CD14-positive monocyte (primary cell): Measurements from ENCODE around the gene ZFP92. TPM values are rescaled to one million over a fixed set of nuclear protein-coding genes. Genes with fewer than 3 reads are reported as not detected.

Experiments used
- DNase-seq, 3 donors: peaks; one replicate each; pipeline ENCODE4 v3.0.0-alpha.2; 2011 to 2022
- H2AFZ ChIP-seq: 2 replicates; pipeline ENCODE4 v1.6.0; 2012; ENCODE audit warnings: mild to moderate bottlenecking, low read depth, low read length, inconsistent platforms; ENCODE audit not compliant: insufficient read depth, poor library complexity, severe bottlenecking
- H3K27ac ChIP-seq, 2 donors: 1 replicate in 1 of 2; 2 replicates in 1 of 2; pipeline ENCODE4 v1.5.1; 2012 to 2013; ENCODE audit warnings: low read length in 2 of 2, control low read depth in 1 of 2, inconsistent platforms in 1 of 2, low read depth in 1 of 2, mild to moderate bottlenecking in 1 of 2
- H3K27me3 ChIP-seq, 2 donors: one replicate each; pipeline versions ENCODE4 v1.6.0 to v1.6.1; 2011 to 2013; ENCODE audit warnings: low read length in 2 of 2; ENCODE audit not compliant: control insufficient read depth in 2 of 2, insufficient read depth in 2 of 2
- H3K36me3 ChIP-seq, 2 donors: replicated peaks in 1 of 2; 1 replicate in 1 of 2; 2 replicates in 1 of 2; pipeline versions ENCODE4 v1.5.1 to v1.6.1; 2012 to 2013; ENCODE audit warnings: low read length in 2 of 2, control low read depth in 1 of 2, inconsistent platforms in 1 of 2, mild to moderate bottlenecking in 1 of 2; ENCODE audit not compliant: insufficient read depth in 2 of 2, control insufficient read depth in 1 of 2
- H3K4me1 ChIP-seq, 2 donors: 1 replicate in 1 of 2; 2 replicates in 1 of 2; pipeline versions ENCODE4 v1.5.1 to v1.6.1; 2012 to 2013; ENCODE audit warnings: low read length in 2 of 2, control low read depth in 1 of 2, inconsistent platforms in 1 of 2, mild to moderate bottlenecking in 1 of 2, moderate library complexity in 1 of 2; ENCODE audit not compliant: insufficient read depth in 2 of 2, control insufficient read depth in 1 of 2
- H3K4me2 ChIP-seq: replicated peaks from 2 replicates; pipeline ENCODE3; 2012; ENCODE audit warnings: low read length, moderate library complexity, mild to moderate bottlenecking; ENCODE audit not compliant: poor library complexity, severe bottlenecking; ENCODE audit errors: extremely low read depth
- H3K4me3 ChIP-seq, 3 experiments: fragments of 200-600 bp in 1 of 3; sonication (generic) in 1 of 3; replicated peaks in 1 of 3; 1 replicate in 2 of 3; 2 replicates in 1 of 3; pipeline ENCODE4 v1.5.1; 2011 to 2013; ENCODE audit warnings: low read length in 3 of 3, mild to moderate bottlenecking in 3 of 3, control low read depth in 2 of 3, low read depth in 2 of 3, inconsistent platforms in 1 of 3, moderate library complexity in 1 of 3
- H3K79me2 ChIP-seq: 2 replicates; pipeline ENCODE4 v1.6.0; 2012; ENCODE audit warnings: mild to moderate bottlenecking, control low read depth, inconsistent platforms, low read length, moderate library complexity; ENCODE audit not compliant: insufficient read depth
- H3K9ac ChIP-seq: 2 replicates; pipeline ENCODE4 v1.6.0; 2017; ENCODE audit warnings: low read length, mild to moderate bottlenecking; ENCODE audit not compliant: insufficient read depth, poor library complexity, severe bottlenecking
- H3K9me3 ChIP-seq, 2 donors: replicated peaks in 1 of 2; 1 replicate in 1 of 2; 2 replicates in 1 of 2; pipeline versions ENCODE4 v1.5.1 to v1.6.1; 2012 to 2013; ENCODE audit warnings: low read length in 2 of 2, control low read depth in 1 of 2; ENCODE audit not compliant: control insufficient read depth in 1 of 2, insufficient read depth in 1 of 2
- H4K20me1 ChIP-seq: 2 replicates; pipeline ENCODE4 v1.6.0; 2012; ENCODE audit warnings: mild to moderate bottlenecking, low read length, control low read depth, moderate library complexity; ENCODE audit not compliant: insufficient read depth
- H3K27ac Mint-ChIP-seq, 7 donors: one replicate each; pipeline ENCODE4 v1.8.0; 2020; ENCODE audit warnings: mild to moderate bottlenecking in 7 of 7, mixed read lengths in 7 of 7, moderate library complexity in 6 of 7, inconsistent platforms in 2 of 7
- H3K27me3 Mint-ChIP-seq, 3 donors: one replicate each; pipeline ENCODE4 v1.8.0; 2021 to 2022; ENCODE audit warnings: low read depth in 3 of 3, mild to moderate bottlenecking in 3 of 3, mixed read lengths in 3 of 3, moderate library complexity in 3 of 3, inconsistent platforms in 1 of 3
- H3K36me3 Mint-ChIP-seq, 2 donors: one replicate each; pipeline ENCODE4 v1.8.0; 2020; ENCODE audit warnings: mixed read lengths in 2 of 2, inconsistent platforms in 1 of 2, mild to moderate bottlenecking in 1 of 2
- H3K4me1 Mint-ChIP-seq: one replicate; pipeline ENCODE4 v1.8.0; 2020; ENCODE audit warnings: mild to moderate bottlenecking, mixed read lengths
- H3K4me3 Mint-ChIP-seq, 2 donors: one replicate each; pipeline ENCODE4 v1.8.0; 2020; ENCODE audit warnings: mild to moderate bottlenecking in 2 of 2, mixed read lengths in 2 of 2, moderate library complexity in 1 of 2
- H3K9me3 Mint-ChIP-seq, 7 donors: one replicate each; pipeline ENCODE4 v1.8.0; 2020 to 2022; ENCODE audit warnings: mixed read lengths in 7 of 7, mild to moderate bottlenecking in 6 of 7, moderate library complexity in 6 of 7, inconsistent platforms in 2 of 7
- WGBS: methylation state at CpG from one replicate; pipeline ENCODE4 v1.1.5; 2013; ENCODE audit warnings: missing lambda C conversion rate; ENCODE audit not compliant: insufficient coverage; 5-methylcytosine and 5-hydroxymethylcytosine counted together
- intact Hi-C, 2 donors: fragments of 100-400 bp; cut with micrococcal nuclease; formaldehyde crosslinking; loops; one replicate each; pipeline versions ENCODE4 v1.15.0 to v1.15.1; 2023
- polyA plus RNA-seq, 3 donors: library from polyadenylated mRNA; depleted of rRNA in 1 of 3; unstranded in 2 of 3; stranded (reverse) in 1 of 3; fragments of 300-500 nt in 2 of 3; fragments of >200 nt in 1 of 3; fragmentation: Illumina TruSeq in 2 of 3; gene quantifications; 1 replicate in 2 of 3; 2 replicates in 1 of 3; pipeline ENCODE4 v1.2.3, GENCODE V29; 2012 to 2021
- TF ChIP-seq, protein P1 (sequence below): fragments of 200-600 bp; IDR thresholded peaks from one replicate; pipeline ENCODE4 v1.8.0; 2022; ENCODE audit warnings: antibody characterized with exemption, mild to moderate bottlenecking

ZFP92 gene
- polyA plus RNA-seq, 3 donors: 0.04 to 0.96 (median 0.13) TPM

GRCh38 chrX:153433161-153433680 lies 21.9 kb downstream of the ZFP92 start:
- no peak overlapping the region for H3K27ac ChIP-seq
- Mint-ChIP-seq H3K27me3 (peaks cover 0 to 5% (median 2%) of the 10 kb centered on the region in 3 donors), H3K36me3 (no peaks in the 10 kb centered on the region), H3K4me1 (no peaks in the 10 kb centered on the region), H3K9me3 (peaks cover 0 to 19% (median 15%) of the 10 kb centered on the region in 7 donors), H3K4me3 (no peak overlapping the region), H3K27ac (no peak overlapping the region)
- intact Hi-C loops: no loop called here
- H3K27me3 ChIP-seq: no peaks in the 10 kb centered on the region
- H3K79me2 ChIP-seq: no peaks in the 10 kb centered on the region
- WGBS: 86% methylated on average over 1 of the region's 12 CpGs
- peaks cover 4 to 13% of the 10 kb centered on the region in 2 donors for H3K9me3 ChIP-seq
- H3K9ac ChIP-seq: no peak overlapping the region
- TF ChIP-seq, protein P1, sequence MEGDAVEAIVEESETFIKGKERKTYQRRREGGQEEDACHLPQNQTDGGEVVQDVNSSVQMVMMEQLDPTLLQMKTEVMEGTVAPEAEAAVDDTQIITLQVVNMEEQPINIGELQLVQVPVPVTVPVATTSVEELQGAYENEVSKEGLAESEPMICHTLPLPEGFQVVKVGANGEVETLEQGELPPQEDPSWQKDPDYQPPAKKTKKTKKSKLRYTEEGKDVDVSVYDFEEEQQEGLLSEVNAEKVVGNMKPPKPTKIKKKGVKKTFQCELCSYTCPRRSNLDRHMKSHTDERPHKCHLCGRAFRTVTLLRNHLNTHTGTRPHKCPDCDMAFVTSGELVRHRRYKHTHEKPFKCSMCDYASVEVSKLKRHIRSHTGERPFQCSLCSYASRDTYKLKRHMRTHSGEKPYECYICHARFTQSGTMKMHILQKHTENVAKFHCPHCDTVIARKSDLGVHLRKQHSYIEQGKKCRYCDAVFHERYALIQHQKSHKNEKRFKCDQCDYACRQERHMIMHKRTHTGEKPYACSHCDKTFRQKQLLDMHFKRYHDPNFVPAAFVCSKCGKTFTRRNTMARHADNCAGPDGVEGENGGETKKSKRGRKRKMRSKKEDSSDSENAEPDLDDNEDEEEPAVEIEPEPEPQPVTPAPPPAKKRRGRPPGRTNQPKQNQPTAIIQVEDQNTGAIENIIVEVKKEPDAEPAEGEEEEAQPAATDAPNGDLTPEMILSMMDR: no peak
- H4K20me1 ChIP-seq: no peaks in the 10 kb centered on the region
- H2AFZ ChIP-seq: no peak overlapping the region
- H3K36me3 ChIP-seq: no peaks in the 10 kb centered on the region
- DNase-seq: no peak
- H3K4me2 ChIP-seq: no peak overlapping the region
- H3K4me3 ChIP-seq: no peak overlapping the region
- H3K4me1 ChIP-seq: no peaks in the 10 kb centered on the region

DNA sequence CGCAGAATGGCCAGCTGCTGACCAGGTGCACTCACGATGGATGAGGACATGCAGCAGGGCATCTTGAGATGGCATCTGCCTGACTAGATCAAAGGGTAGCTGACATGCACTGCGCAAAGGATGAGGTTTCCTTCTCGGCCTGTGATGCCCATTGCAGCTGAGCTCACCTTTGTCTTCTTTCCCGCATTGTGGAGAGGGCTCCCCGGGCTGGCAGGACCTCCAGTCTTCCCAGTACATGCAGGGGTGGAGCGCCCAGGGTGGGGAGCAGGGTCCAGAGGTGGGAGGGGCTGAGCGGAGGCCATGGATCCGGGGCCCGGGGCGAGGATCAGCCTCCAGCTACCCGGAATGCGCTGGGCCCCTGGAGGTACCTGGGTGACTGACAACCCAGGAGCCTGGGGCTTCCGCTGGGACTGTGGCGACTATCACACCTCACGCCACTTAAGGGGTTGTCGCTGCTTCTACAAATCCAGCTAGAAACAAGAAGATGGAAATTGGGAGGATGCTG lies 22.6 kb downstream of the ZFP92 start:
- intact Hi-C loops: no loop called here
- Mint-ChIP-seq H3K9me3 (peaks cover 0 to 19% (median 15%) of the 10 kb centered on the region in 7 donors), H3K36me3 (no peaks in the 10 kb centered on the region), H3K27ac (no peak overlapping the region), H3K4me1 (no peaks in the 10 kb centered on the region), H3K27me3 (peaks cover 0 to 7% (median 5%) of the 10 kb centered on the region in 3 donors), H3K4me3 (no peak overlapping the region)
- no peaks in the 10 kb centered on the region for H4K20me1 ChIP-seq
- H3K36me3 ChIP-seq: no peaks in the 10 kb centered on the region
- no peaks in the 10 kb centered on the region for H3K27me3 ChIP-seq
- H3K4me2 ChIP-seq: no peak overlapping the region
- no peak overlapping the region for H3K27ac ChIP-seq
- DNase-seq: no peak
- no peak overlapping the region for H2AFZ ChIP-seq
- no peaks in the 10 kb centered on the region for H3K79me2 ChIP-seq
- no peak overlapping the region for H3K4me3 ChIP-seq
- H3K9ac ChIP-seq: no peak overlapping the region
- 100% methylated on average over 4 of the region's 17 CpGs for WGBS
- peaks cover 4 to 13% of the 10 kb centered on the region in 2 donors for H3K9me3 ChIP-seq
- TF ChIP-seq, protein P1: no peak
- H3K4me1 ChIP-seq: no peaks in the 10 kb centered on the region
